ENCODE results near the gene ZBTB25.

ZBTB25 gene

DNA sequence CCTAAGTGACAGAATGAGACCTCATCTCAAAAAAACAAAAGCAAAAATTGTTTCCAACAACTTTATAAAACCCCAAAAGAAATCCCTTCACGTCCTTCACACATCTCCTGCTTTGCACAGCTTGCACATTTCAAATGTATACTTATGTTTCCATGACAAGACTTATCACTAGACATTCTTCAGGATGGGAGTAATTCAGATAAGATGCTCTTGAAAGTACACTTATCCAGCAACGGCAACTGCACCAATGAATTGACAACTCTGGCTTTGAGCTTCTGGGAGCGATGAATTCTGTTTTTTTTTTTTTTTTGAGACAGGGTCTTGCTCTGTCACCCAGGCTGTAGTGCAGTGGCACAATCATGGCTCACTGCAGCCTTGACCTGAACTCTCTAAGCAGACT is 69.1 kb downstream of the ZBTB25 start:
- no peaks in the 10 kb centered on the region for H3K27me3 ChIP-seq (ENCODE audit: low read depth, low read length)
- H3K36me3 ChIP-seq (replicated peaks; ENCODE audit: low read depth, low read length): peaks cover 58% of the 10 kb centered on the region
- TF ChIP-seq, protein P1, sequence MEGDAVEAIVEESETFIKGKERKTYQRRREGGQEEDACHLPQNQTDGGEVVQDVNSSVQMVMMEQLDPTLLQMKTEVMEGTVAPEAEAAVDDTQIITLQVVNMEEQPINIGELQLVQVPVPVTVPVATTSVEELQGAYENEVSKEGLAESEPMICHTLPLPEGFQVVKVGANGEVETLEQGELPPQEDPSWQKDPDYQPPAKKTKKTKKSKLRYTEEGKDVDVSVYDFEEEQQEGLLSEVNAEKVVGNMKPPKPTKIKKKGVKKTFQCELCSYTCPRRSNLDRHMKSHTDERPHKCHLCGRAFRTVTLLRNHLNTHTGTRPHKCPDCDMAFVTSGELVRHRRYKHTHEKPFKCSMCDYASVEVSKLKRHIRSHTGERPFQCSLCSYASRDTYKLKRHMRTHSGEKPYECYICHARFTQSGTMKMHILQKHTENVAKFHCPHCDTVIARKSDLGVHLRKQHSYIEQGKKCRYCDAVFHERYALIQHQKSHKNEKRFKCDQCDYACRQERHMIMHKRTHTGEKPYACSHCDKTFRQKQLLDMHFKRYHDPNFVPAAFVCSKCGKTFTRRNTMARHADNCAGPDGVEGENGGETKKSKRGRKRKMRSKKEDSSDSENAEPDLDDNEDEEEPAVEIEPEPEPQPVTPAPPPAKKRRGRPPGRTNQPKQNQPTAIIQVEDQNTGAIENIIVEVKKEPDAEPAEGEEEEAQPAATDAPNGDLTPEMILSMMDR (IDR thresholded peaks at IDR 0.05; ENCODE audit: low read depth, low read length): no peak
- no peak for TF ChIP-seq EZH2phosphoT487 (IDR thresholded peaks at IDR 0.05; ENCODE audit: low read depth)
- H3K4me3 ChIP-seq (ENCODE audit: low read length): no peak overlapping the region
- no peaks in the 10 kb centered on the region for H4K20me1 ChIP-seq (ENCODE audit: insufficient read depth, low read length)
- no peak overlapping the region for H3K27ac ChIP-seq (ENCODE audit: low read length)
- no peak overlapping the region for H3K9ac ChIP-seq (ENCODE audit: low read length)
- no peaks in the 10 kb centered on the region for H3K79me2 ChIP-seq (ENCODE audit: low read length)
- no peaks in the 10 kb centered on the region for H3K4me1 ChIP-seq (ENCODE audit: low read length)
- H2AFZ ChIP-seq (ENCODE audit: low read depth, low read length): no peak overlapping the region
- H3K9me3 ChIP-seq (ENCODE audit: insufficient read depth, low read length): no peaks in the 10 kb centered on the region
- no peak overlapping the region for H3K4me2 ChIP-seq (ENCODE audit: low read length)

DNA sequence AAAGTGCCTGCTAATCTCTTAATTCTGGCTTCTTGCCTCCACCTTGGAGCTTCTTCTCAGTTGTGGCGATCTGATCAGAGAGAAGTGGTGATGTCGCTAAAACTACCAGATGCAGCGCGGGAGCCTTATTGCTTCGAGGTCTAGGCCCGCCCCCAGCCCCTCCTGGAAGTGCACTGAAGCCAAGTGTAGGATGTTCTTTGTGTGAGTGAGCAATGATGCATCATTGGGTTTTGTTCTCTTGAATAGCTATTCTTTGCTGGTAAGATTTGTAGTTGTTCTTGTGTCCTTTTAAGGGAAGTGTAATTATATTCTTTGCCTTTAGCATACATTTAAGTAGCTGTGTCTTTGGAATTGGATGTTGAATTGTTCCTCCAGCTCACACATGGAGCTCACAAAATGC is 79.7 kb downstream of the ZBTB25 start:
- Histone ChIP-seq H3K27ac (ENCODE audit: low read length) (no peak overlapping the region), H3K4me1 (ENCODE audit: low read length) (no peaks in the 10 kb centered on the region), H4K20me1 (ENCODE audit: insufficient read depth, low read length) (no peaks in the 10 kb centered on the region), H3K79me2 (ENCODE audit: low read length) (no peaks in the 10 kb centered on the region), H3K4me3 (ENCODE audit: low read length) (no peak overlapping the region), H3K36me3 (replicated peaks; ENCODE audit: low read depth, low read length) (peaks cover 66% of the 10 kb centered on the region), H3K27me3 (ENCODE audit: low read depth, low read length) (no peaks in the 10 kb centered on the region), H3K9me3 (ENCODE audit: insufficient read depth, low read length) (no peaks in the 10 kb centered on the region), H2AFZ (ENCODE audit: low read depth, low read length) (no peak overlapping the region), H3K9ac (ENCODE audit: low read length) (no peak overlapping the region), H3K4me2 (ENCODE audit: low read length) (no peak overlapping the region)
- no peak for TF ChIP-seq EZH2phosphoT487 (IDR thresholded peaks at IDR 0.05; ENCODE audit: low read depth)
- TF ChIP-seq, protein P1 (IDR thresholded peaks at IDR 0.05; ENCODE audit: low read depth, low read length): no peak

DNA sequence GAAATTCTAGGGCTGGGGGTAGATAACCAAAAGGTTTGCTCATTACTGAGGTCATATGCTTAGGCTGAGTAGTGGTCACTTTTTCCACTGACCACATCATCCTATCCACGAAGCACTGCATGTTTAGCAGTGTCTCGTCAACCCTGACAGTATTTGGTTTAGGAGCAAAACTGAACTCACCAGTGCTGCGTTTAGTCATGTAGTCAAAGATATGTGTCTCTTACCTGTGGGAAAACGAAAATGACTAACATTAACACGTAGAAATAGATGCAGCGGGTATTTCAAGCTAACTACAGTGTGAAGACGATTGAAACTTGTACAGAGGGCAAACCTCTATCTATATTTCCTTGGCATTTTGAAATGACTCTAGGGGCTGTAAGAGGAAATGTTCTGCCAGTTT is 80.9 kb downstream of the ZBTB25 start:
- H3K4me1 ChIP-seq (ENCODE audit: low read length): no peaks in the 10 kb centered on the region
- no peak overlapping the region for H3K27ac ChIP-seq (ENCODE audit: low read length)
- TF ChIP-seq, protein P1 (IDR thresholded peaks at IDR 0.05; ENCODE audit: low read depth, low read length): no peak
- TF ChIP-seq EZH2phosphoT487 (IDR thresholded peaks at IDR 0.05; ENCODE audit: low read depth): no peak
- peaks cover 68% of the 10 kb centered on the region for H3K36me3 ChIP-seq (replicated peaks; ENCODE audit: low read depth, low read length)
- H3K9me3 ChIP-seq (ENCODE audit: insufficient read depth, low read length): no peaks in the 10 kb centered on the region
- no peak overlapping the region for H3K9ac ChIP-seq (ENCODE audit: low read length)
- H3K4me3 ChIP-seq (ENCODE audit: low read length): no peak overlapping the region
- H2AFZ ChIP-seq (ENCODE audit: low read depth, low read length): no peak overlapping the region
- H3K79me2 ChIP-seq (ENCODE audit: low read length): no peaks in the 10 kb centered on the region
- no peak overlapping the region for H3K4me2 ChIP-seq (ENCODE audit: low read length)
- H3K27me3 ChIP-seq (ENCODE audit: low read depth, low read length): no peaks in the 10 kb centered on the region
- H4K20me1 ChIP-seq (ENCODE audit: insufficient read depth, low read length): no peaks in the 10 kb centered on the region

DNA sequence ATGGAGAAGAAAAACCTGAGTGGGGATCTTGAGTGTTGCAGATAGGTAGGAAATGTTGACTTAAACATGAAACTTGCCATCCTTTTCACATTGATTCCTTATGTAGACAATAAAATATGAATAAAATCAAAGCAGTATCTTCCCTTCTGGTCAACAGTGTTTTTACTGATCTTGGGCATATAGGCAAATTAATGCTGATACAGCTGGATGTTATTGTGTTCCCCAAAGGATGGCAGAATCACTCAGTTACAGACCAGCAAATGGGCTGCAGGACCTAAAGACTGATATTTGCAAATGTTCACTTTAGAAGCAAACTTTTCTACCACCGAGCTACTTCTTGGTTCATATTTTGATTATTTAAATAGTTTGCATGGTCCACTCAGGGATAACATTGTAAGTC is 81.6 kb downstream of the ZBTB25 start:
- no peak overlapping the region for H3K4me2 ChIP-seq (ENCODE audit: low read length)
- no peak overlapping the region for H3K9ac ChIP-seq (ENCODE audit: low read length)
- H4K20me1 ChIP-seq (ENCODE audit: insufficient read depth, low read length): no peaks in the 10 kb centered on the region
- no peaks in the 10 kb centered on the region for H3K27me3 ChIP-seq (ENCODE audit: low read depth, low read length)
- no peak overlapping the region for H2AFZ ChIP-seq (ENCODE audit: low read depth, low read length)
- no peak for TF ChIP-seq EZH2phosphoT487 (IDR thresholded peaks at IDR 0.05; ENCODE audit: low read depth)
- TF ChIP-seq, protein P1 (IDR thresholded peaks at IDR 0.05; ENCODE audit: low read depth, low read length): no peak
- no peaks in the 10 kb centered on the region for H3K4me1 ChIP-seq (ENCODE audit: low read length)
- no peaks in the 10 kb centered on the region for H3K9me3 ChIP-seq (ENCODE audit: insufficient read depth, low read length)
- H3K79me2 ChIP-seq (ENCODE audit: low read length): no peaks in the 10 kb centered on the region
- no peak overlapping the region for H3K4me3 ChIP-seq (ENCODE audit: low read length)
- H3K36me3 ChIP-seq (replicated peaks; ENCODE audit: low read depth, low read length): peaks cover 68% of the 10 kb centered on the region
- H3K27ac ChIP-seq (ENCODE audit: low read length): no peak overlapping the region

Measured in OCI-LY3 (cell line).